COLO829 (cell line): Measurements from ENCODE around the gene SLC25A21.

Source experiments
- DNase-seq: peaks from one replicate; pipeline ENCODE4 v3.0.0; 2012; ENCODE audit warnings: low spot score

Gene SLC25A21

GRCh38 chr14:36662258-36662542, 510.2 kb downstream of the SLC25A21 start:
- DNase-seq: no peak

- peak; percentile 76 for DNase-seq
Observed at GRCh38 chr14:36661506-36662257, 510.7 kb downstream of the SLC25A21 start, which contains the start of gene PAX9. TSS of gene PAX9 (plus strand) at chr14:36661860. CDS start at chr14:36662090, 230 bp downstream.

- no peak for DNase-seq
Observed at GRCh38 chr14:36660736-36661505, 511.5 kb downstream of the SLC25A21 start.

GRCh38 chr14:36659822-36660735, 512.3 kb downstream of the SLC25A21 start:
- no peak for DNase-seq

GRCh38 chr14:36659010-36659821, 513.2 kb downstream of the SLC25A21 start:
- no peak for DNase-seq

- no peak for DNase-seq
Observed at GRCh38 chr14:36658123-36659009, 514.0 kb downstream of the SLC25A21 start.

GRCh38 chr14:36657399-36658122, 514.8 kb downstream of the SLC25A21 start:
- DNase-seq: no peak

- no peak for DNase-seq
Observed at GRCh38 chr14:36656687-36657398, 515.6 kb downstream of the SLC25A21 start.

- DNase-seq: no peak
Observed at GRCh38 chr14:36655963-36656686, 516.3 kb downstream of the SLC25A21 start.

- DNase-seq: no peak
Observed at GRCh38 chr14:36655571-36655962, 516.8 kb downstream of the SLC25A21 start.

- DNase-seq: no peak
Observed at GRCh38 chr14:36654794-36655381, 517.5 kb downstream of the SLC25A21 start.

GRCh38 chr14:36653962-36654793, 518.2 kb downstream of the SLC25A21 start:
- no peak for DNase-seq

GRCh38 chr14:36653413-36653812, 519.0 kb downstream of the SLC25A21 start:
- no peak for DNase-seq

- no peak for DNase-seq
Observed at GRCh38 chr14:36652542-36653201, 519.7 kb downstream of the SLC25A21 start.

- no peak for DNase-seq
Observed at GRCh38 chr14:36649872-36650650, 522.3 kb downstream of the SLC25A21 start.
